Gastroesophageal sphincter (tissue), 4 donors: ENCODE results near the gene VEGFC. TPM values are rescaled to one million over a fixed set of nuclear protein-coding genes. Genes with fewer than 3 reads are reported as not detected.

ENCODE experiments used
- ATAC-seq: fragments of 150-250 bp; one replicate; pipeline ENCODE4 v1.9.1; 2016; ENCODE audit warnings: mild to moderate bottlenecking, moderate library complexity
- H3K27ac ChIP-seq, 4 donors: fragments of 200-600 bp; sonication (generic) in 3 of 4; 1 replicate in 3 of 4; 2 replicates in 1 of 4; pipeline ENCODE4 v1.5.1; 2016 to 2019
- H3K27me3 ChIP-seq: fragments of 200-600 bp; sonication (generic); one replicate; pipeline ENCODE4 v1.5.1; 2019
- H3K36me3 ChIP-seq, 2 donors: fragments of 200-600 bp; sonication (generic); one replicate each; pipeline ENCODE4 v1.5.1; 2019; ENCODE audit warnings: control low read depth in 1 of 2
- H3K4me1 ChIP-seq, 3 donors: fragments of 200-600 bp; sonication (generic); 1 replicate in 2 of 3; 2 replicates in 1 of 3; pipeline ENCODE4 v1.5.1; 2016 to 2019; ENCODE audit warnings: control low read depth in 2 of 3
- H3K4me3 ChIP-seq, 2 donors: fragments of 200-600 bp; sonication (generic); one replicate each; pipeline ENCODE4 v1.5.1; 2019; ENCODE audit warnings: mild to moderate bottlenecking in 1 of 2, moderate library complexity in 1 of 2
- H3K9me3 ChIP-seq, 3 donors: fragments of 200-600 bp; sonication (generic); one replicate each; pipeline ENCODE4 v1.5.1; 2017 to 2019; ENCODE audit warnings: control low read depth in 2 of 3
- CTCF ChIP-seq, 4 experiments: fragments of 200-600 bp in 2 of 4; fragments of 450-650 bp in 2 of 4; sonication (generic) in 1 of 4; IDR thresholded peaks; one replicate each; pipeline ENCODE4 v1.5.1; 2017 to 2019; ENCODE audit warnings: antibody characterized with exemption in 4 of 4, mild to moderate bottlenecking in 2 of 4, moderate library complexity in 2 of 4
- EP300 ChIP-seq: sonication (generic); formaldehyde crosslinking; IDR thresholded peaks from one replicate; pipeline ENCODE4 v1.6.1; 2017; ENCODE audit warnings: antibody characterized with exemption, mild to moderate bottlenecking
- POLR2A ChIP-seq, 2 donors: fragments of 450-650 bp; IDR thresholded peaks; one replicate each; pipeline ENCODE4 v1.6.1; 2017; ENCODE audit warnings: antibody characterized with exemption in 2 of 2, mild to moderate bottlenecking in 2 of 2, moderate library complexity in 1 of 2
- POLR2AphosphoS5 ChIP-seq: sonication (generic); formaldehyde crosslinking; IDR thresholded peaks from one replicate; pipeline ENCODE4 v1.6.1; 2017; ENCODE audit warnings: antibody characterized with exemption
- WGBS, 2 donors: methylation state at CpG; one replicate each; pipeline ENCODE4 v1.1.5; 2018; ENCODE audit warnings: low coverage in 1 of 2; 5-methylcytosine and 5-hydroxymethylcytosine counted together
- total RNA-seq, 4 donors: library from RNA; depleted of rRNA; stranded (reverse); fragments of >200 nt; gene quantifications; one replicate each; pipeline ENCODE4 v1.1.0, GENCODE V29; 2016

Gene VEGFC
- total RNA-seq, 4 donors from 2014 or later, result 3.0 to 8.3 (median 8.1) TPM

GRCh38 chr4:176690716-176691115 lies 102.0 kb downstream of the VEGFC start:
- WGBS, 2 donors, result 89 to 96% methylated on average over 5 of the region's 5 CpGs

GRCh38 chr4:176680668-176681180 lies 112.0 kb downstream of the VEGFC start:
- no peak for ATAC-seq
- Histone ChIP-seq H3K9me3 (no peaks in the 10 kb centered on the region), H3K27me3 (no peaks in the 10 kb centered on the region), H3K4me3 (no peak overlapping the region), H3K4me1 (peaks cover 0 to 42% (median 7%) of the 10 kb centered on the region in 3 donors), H3K27ac (peak overlapping the region; percentile 36 to 59 (median 52)), H3K36me3 (no peaks in the 10 kb centered on the region)
- TF ChIP-seq POLR2AphosphoS5, result no peak
- TF ChIP-seq EP300, result no peak
- no peak for TF ChIP-seq POLR2A (IDR thresholded peaks at IDR 0.05)
- 23 to 27% methylated on average over 4 of the region's 4 CpGs for WGBS, 2 donors

More at GRCh38 chr4:176690716-176691115, 102.0 kb downstream of the VEGFC start:
- no peak for ATAC-seq
- no peaks in the 10 kb centered on the region for H3K27me3 ChIP-seq
- H3K36me3 ChIP-seq, result peaks cover 0 to 8% of the 10 kb centered on the region in 2 donors
- no peaks in the 10 kb centered on the region for H3K4me1 ChIP-seq
- no peaks in the 10 kb centered on the region for H3K9me3 ChIP-seq
- H3K27ac ChIP-seq, result no peak overlapping the region
- no peak for TF ChIP-seq CTCF (IDR thresholded peaks at IDR 0.05)
- no peak for TF ChIP-seq POLR2A (IDR thresholded peaks at IDR 0.05)
- no peak for TF ChIP-seq EP300
- no peak for TF ChIP-seq POLR2AphosphoS5
- H3K4me3 ChIP-seq, result no peak overlapping the region

GRCh38 chr4:176676901-176677300 lies 115.8 kb downstream of the VEGFC start:
- Histone ChIP-seq H3K27me3 (no peaks in the 10 kb centered on the region), H3K27ac (no peak overlapping the region), H3K36me3 (no peaks in the 10 kb centered on the region), H3K4me3 (no peak overlapping the region), H3K4me1 (peaks cover 0 to 40% (median 7%) of the 10 kb centered on the region in 3 donors), H3K9me3 (no peaks in the 10 kb centered on the region)
- ATAC-seq, result no peak
- 28 to 57% methylated on average over 4 of the region's 4 CpGs for WGBS, 2 donors
- TF ChIP-seq CTCF (IDR thresholded peaks at IDR 0.05) (no peak), EP300 (no peak), POLR2AphosphoS5 (no peak), POLR2A (IDR thresholded peaks at IDR 0.05) (no peak)

GRCh38 chr4:176675810-176676209 lies 116.9 kb downstream of the VEGFC start:
- 89 to 90% methylated on average over 1 to 3 of the region's 3 CpGs for WGBS, 2 donors
- no peak for ATAC-seq
- no peaks in the 10 kb centered on the region for H3K27me3 ChIP-seq
- no peak overlapping the region for H3K4me3 ChIP-seq
- H3K27ac ChIP-seq, result no peak overlapping the region
- H3K36me3 ChIP-seq, result no peaks in the 10 kb centered on the region
- H3K4me1 ChIP-seq, result peaks cover 0 to 29% (median 7%) of the 10 kb centered on the region in 3 donors
- H3K9me3 ChIP-seq, result no peaks in the 10 kb centered on the region
- TF ChIP-seq CTCF (IDR thresholded peaks at IDR 0.05) (no peak), POLR2AphosphoS5 (no peak), POLR2A (IDR thresholded peaks at IDR 0.05) (no peak), EP300 (no peak)

GRCh38 chr4:176671532-176671931 lies 121.2 kb downstream of the VEGFC start:
- 35 to 93% methylated on average over 9 of the region's 9 CpGs for WGBS, 2 donors
- Histone ChIP-seq H3K4me3 (no peak overlapping the region), H3K4me1 (peaks cover 0 to 1% (median 0%) of the 10 kb centered on the region in 3 donors), H3K27me3 (no peaks in the 10 kb centered on the region), H3K9me3 (no peaks in the 10 kb centered on the region), H3K27ac (no peak overlapping the region), H3K36me3 (no peaks in the 10 kb centered on the region)
- TF ChIP-seq POLR2AphosphoS5 (no peak), POLR2A (IDR thresholded peaks at IDR 0.05) (no peak), EP300 (no peak), CTCF (IDR thresholded peaks at IDR 0.05) (no peak)
- ATAC-seq, result no peak
